ENCODE measurements around the gene ADAM8. TPM values are rescaled to one million over a fixed set of nuclear protein-coding genes. Genes with fewer than 3 reads are reported as not detected.
A peak's percentile ranks its signal among the peaks of the same experiment; 100 is the strongest.

ADAM8 gene
- total and polyA plus RNA-seq, 2 of the 4 experiments (the other 2 are of a cell fraction): under 0.01 to 0.74 TPM

DNA sequence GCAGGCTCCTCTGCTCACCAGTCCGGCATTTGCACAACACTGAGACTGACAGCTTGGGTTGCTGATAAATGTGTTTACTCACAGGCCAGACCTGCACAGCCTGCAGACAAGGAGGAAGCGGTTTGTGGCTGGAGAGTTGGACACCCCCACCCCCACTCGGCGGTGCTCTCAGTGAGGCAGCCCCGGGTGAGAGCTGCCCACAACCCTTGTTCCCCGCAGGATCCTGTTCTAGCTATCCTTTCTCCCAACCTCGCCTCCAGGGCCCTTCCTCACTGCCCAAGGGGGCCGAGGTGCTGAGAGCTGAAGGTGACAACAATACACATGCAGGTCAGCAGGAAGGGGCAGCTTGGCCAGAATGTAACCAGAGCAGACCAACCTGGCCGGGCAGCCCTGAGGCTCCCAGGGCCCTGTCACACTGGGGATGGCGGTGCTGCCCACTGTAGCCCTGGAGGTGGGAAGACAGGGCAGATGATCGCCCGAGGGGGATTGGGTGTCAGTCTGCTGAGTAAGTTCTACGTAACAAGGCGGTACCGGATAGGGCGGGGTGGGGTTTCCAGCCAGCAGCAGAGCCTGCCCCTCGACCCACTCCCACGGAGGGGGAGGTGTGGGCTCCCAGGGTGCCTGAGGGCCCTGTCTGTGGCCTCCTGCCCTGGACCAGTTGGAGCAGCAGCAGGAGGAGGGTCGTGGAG, 2.1 kb upstream of the ADAM8 start:
- Histone ChIP-seq H3K23ac (ENCODE audit: low read depth, low read length) (no peak overlapping the region), H3K27ac (ENCODE audit: insufficient read depth, low read length) (no peak overlapping the region), H2AK5ac (ENCODE audit: low read depth, low read length) (peak overlapping the region; percentile 28; the same call in 1 of the 2 replicates), H3K14ac (replicated peaks; ENCODE audit: low read depth, low read length) (no peak overlapping the region), H3K4me3 (ENCODE audit: insufficient read depth, low read depth, low read length) (no peak overlapping the region), H3K18ac (ENCODE audit: low read depth, low read length) (no peak overlapping the region), H3K9me3 (ENCODE audit: control insufficient read depth, insufficient read depth, low read length) (no peaks in the 10 kb centered on the region), H3K4me1 (ENCODE audit: control insufficient read depth, insufficient read depth, low read length) (peaks cover 10% of the 10 kb centered on the region), H2BK20ac (ENCODE audit: low read depth, low read length) (no peak overlapping the region), H3K4ac (ENCODE audit: low read depth, low read length) (peak overlapping the region; percentile 35; the same call in 1 of the 2 replicates), H4K8ac (ENCODE audit: low read depth in 2 of 2, low read length in 2 of 2) (no peak overlapping the region), H3K56ac (ENCODE audit: extremely low read depth, insufficient read depth, low read length) (no peak overlapping the region), H4K91ac (ENCODE audit: insufficient read depth, low read depth, low read length) (no peak overlapping the region), H3K36me3 (ENCODE audit: control insufficient read depth, insufficient read depth, low read length) (peaks cover 40% of the 10 kb centered on the region), H3K4me2 (ENCODE audit: low read depth, low read length) (no peak overlapping the region), H2AFZ (replicated peaks; ENCODE audit: low read length, poor library complexity) (peak overlapping the region; percentile 75), H3K27me3 (ENCODE audit: control insufficient read depth, insufficient read depth, low read length) (peaks cover 9% of the 10 kb centered on the region), H4K5ac (ENCODE audit: low read depth, low read length) (no peak overlapping the region), H4K20me1 (ENCODE audit: insufficient read depth, low read length) (peaks cover 7% of the 10 kb centered on the region; the same call in 1 of the 2 replicates), H3K9me1 (ENCODE audit: insufficient read depth, low read length) (0 out of 2 replicates have a peak, but pooled peaks cover 4% of the 10 kb centered on the region), H2BK5ac (ENCODE audit: low read depth, low read length, poor library complexity, severe bottlenecking) (peak overlapping the region; percentile 20), H3K9ac (ENCODE audit: low read depth, low read length) (no peak overlapping the region), H2AK9ac (replicated peaks; ENCODE audit: low read depth, low read length, poor library complexity) (peak overlapping the region; percentile 65), H3K79me1 (ENCODE audit: low read depth in 1 of 2, low read length in 2 of 2) (peaks cover 0 to 3% of the 10 kb centered on the region in 2 experiments; a peak in 1 of 4 replicates), H2BK120ac (ENCODE audit: low read depth, low read length) (peak overlapping the region; percentile 40), H2BK15ac (ENCODE audit: low read depth, low read length) (no peak overlapping the region)
- no peak for TF ChIP-seq SMC3 (IDR thresholded peaks at IDR 0.05; ENCODE audit: low read depth, low read length)
- TF ChIP-seq MAZ (IDR thresholded peaks at IDR 0.05; ENCODE audit: borderline replicate concordance, low read depth, low read length): no peak
- TF ChIP-seq CEBPB (IDR thresholded peaks at IDR 0.05; ENCODE audit: low read depth, low read length): peak; percentile 57
- no peak for TF ChIP-seq RAD21 (IDR thresholded peaks at IDR 0.05; ENCODE audit: low read length)
- no peak for TF ChIP-seq CHD1 (IDR thresholded peaks at IDR 0.05; ENCODE audit: low read depth, low read length)
- TF ChIP-seq ELK1 (IDR thresholded peaks at IDR 0.05; ENCODE audit: borderline replicate concordance, low read depth, low read length): no peak
- TF ChIP-seq MAFK (IDR thresholded peaks at IDR 0.05; ENCODE audit: low read depth, low read length): no peak
- WGBS, 2 experiments (ENCODE audit: extremely low coverage in 2 of 2, insufficient read length in 1 of 2): 88% methylated on average over 6 of the region's 19 CpGs; no CpG with 5 or more reads in 1 of the 2 experiments
- intact Hi-C loops (cut with micrococcal nuclease): no loop called here
- DNase-seq (peak; percentile 49), ATAC-seq (ENCODE audit: low read depth) (peak; percentile 19)
- dilution Hi-C loops (cut with HindIII; ENCODE audit: low sequenced_read_pairs, unreplicated experiment): no loop called here
- in situ Hi-C loops (cut with MboI; ENCODE audit: low sequenced_read_pairs): no loop called here
- POLR2A ChIA-PET (ENCODE audit: unreplicated experiment): no interaction called here
- no TSS peak for BruUV-seq (replicated peaks)
- CTCF ChIA-PET: interaction anchor here (0.8 kb wide), 1 partner anchor 29 kb away, joined by 3 read pairs; no protein-coding TSS in a partner anchor
